Measurements from ENCODE around the gene FAM131A.

DNA sequence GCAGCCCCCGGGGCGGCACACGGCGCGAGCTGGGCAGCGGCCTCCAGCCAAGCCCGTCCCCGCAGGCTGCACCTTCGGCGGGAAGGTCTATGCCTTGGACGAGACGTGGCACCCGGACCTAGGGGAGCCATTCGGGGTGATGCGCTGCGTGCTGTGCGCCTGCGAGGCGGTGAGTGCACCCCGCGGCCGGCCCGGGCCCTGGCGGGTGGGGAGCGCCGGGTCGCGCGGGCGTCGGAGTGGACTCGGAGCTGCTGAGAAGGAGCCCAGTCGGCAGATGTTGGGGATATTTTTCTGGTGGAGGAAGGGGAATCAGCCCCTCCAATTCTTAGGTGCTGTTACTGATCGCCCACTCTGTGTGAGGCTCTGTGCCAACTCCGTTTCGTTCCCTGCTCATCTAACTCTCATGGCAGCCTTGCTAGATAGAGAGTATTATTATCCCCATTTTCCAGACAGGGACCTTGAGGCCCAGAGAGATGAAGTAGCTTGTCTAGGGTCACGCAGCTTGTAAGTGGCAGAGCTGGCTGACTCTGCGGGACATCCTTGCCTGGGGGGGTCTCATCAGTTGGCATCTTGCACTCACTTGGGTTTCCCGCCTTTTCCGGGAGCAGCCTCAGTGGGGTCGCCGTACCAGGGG lies 43.3 kb downstream of the FAM131A start:
- TF ChIP-seq, protein P1, sequence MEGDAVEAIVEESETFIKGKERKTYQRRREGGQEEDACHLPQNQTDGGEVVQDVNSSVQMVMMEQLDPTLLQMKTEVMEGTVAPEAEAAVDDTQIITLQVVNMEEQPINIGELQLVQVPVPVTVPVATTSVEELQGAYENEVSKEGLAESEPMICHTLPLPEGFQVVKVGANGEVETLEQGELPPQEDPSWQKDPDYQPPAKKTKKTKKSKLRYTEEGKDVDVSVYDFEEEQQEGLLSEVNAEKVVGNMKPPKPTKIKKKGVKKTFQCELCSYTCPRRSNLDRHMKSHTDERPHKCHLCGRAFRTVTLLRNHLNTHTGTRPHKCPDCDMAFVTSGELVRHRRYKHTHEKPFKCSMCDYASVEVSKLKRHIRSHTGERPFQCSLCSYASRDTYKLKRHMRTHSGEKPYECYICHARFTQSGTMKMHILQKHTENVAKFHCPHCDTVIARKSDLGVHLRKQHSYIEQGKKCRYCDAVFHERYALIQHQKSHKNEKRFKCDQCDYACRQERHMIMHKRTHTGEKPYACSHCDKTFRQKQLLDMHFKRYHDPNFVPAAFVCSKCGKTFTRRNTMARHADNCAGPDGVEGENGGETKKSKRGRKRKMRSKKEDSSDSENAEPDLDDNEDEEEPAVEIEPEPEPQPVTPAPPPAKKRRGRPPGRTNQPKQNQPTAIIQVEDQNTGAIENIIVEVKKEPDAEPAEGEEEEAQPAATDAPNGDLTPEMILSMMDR (IDR thresholded peaks at IDR 0.05) = no peak
- no peak for TF ChIP-seq POLR2A (IDR thresholded peaks at IDR 0.05)

Measured in thyroid gland (tissue), 4 donors.